A673 (cell line): ENCODE measurements around the gene MMP24OS. TPM values are rescaled to one million over a fixed set of nuclear protein-coding genes. Genes with fewer than 3 reads are reported as not detected.

Experiments
- BruUV-seq: library from RNA; stranded (reverse); fragments of 400-500 nt; replicated peaks from 2 replicates; lab custom pipeline; 2021; lab: Mats Ljungman, UMichigan
- CTCF ChIA-PET: fragments of 300-600 bp; sonication (Branson Sonifier 250); formaldehyde crosslinking; loops from one replicate; lab custom pipeline; 2022; ENCODE audit warnings: antibody characterized with exemption; lab: Charles Lee
- POLR2A ChIA-PET: fragments of 300-600 bp; sonication (Branson Sonifier 250); formaldehyde crosslinking; loops from one replicate; lab custom pipeline; 2022; ENCODE audit warnings: antibody characterized with exemption; ENCODE audit not compliant: low non-redundant PET; lab: Charles Lee
- DNase-seq: peaks from one replicate; pipeline ENCODE4 v3.0.0-alpha.2; 2015; ENCODE audit warnings: low spot score
- H3K27ac ChIP-seq: fragments of 200-600 bp; sonication (generic); 2 replicates; pipeline ENCODE4 v1.5.1; 2016; ENCODE audit warnings: mixed run types, low read depth, mild to moderate bottlenecking, mixed read lengths, antibody characterized with exemption, low read length; ENCODE audit not compliant: poor library complexity, severe bottlenecking
- H3K27me3 ChIP-seq: fragments of 200-600 bp; sonication (generic); replicated peaks from 2 replicates; pipeline ENCODE4 v1.6.1; 2017; ENCODE audit warnings: mixed run types, low read depth, mild to moderate bottlenecking, mixed read lengths, antibody characterized with exemption, low read length; ENCODE audit not compliant: insufficient read depth, poor library complexity
- H3K36me3 ChIP-seq: fragments of 200-600 bp; sonication (generic); 2 replicates; pipeline ENCODE4 v1.6.1; 2016; ENCODE audit warnings: mixed run types, mild to moderate bottlenecking, mixed read lengths, antibody characterized with exemption, low read length; ENCODE audit not compliant: insufficient read depth, poor library complexity, severe bottlenecking
- H3K4me1 ChIP-seq: fragments of 200-600 bp; sonication (generic); 2 replicates; pipeline ENCODE4 v1.6.1; 2017; ENCODE audit warnings: mixed run types, mild to moderate bottlenecking, mixed read lengths, antibody characterized with exemption, low read length; ENCODE audit not compliant: insufficient read depth, poor library complexity, severe bottlenecking
- H3K4me3 ChIP-seq: fragments of 200-600 bp; sonication (generic); 2 replicates; pipeline ENCODE4 v1.5.1; 2016; ENCODE audit warnings: low read depth, mixed run types, mild to moderate bottlenecking, mixed read lengths, low read length; ENCODE audit not compliant: poor library complexity, severe bottlenecking
- H3K9me3 ChIP-seq: fragments of 200-600 bp; sonication (generic); 2 replicates; pipeline ENCODE4 v1.6.1; 2016; ENCODE audit warnings: mixed run types, low read depth, mild to moderate bottlenecking, mixed read lengths, antibody characterized with exemption, low read length; ENCODE audit not compliant: poor library complexity, severe bottlenecking
- EZH2 ChIP-seq: fragments of 200-600 bp; sonication (generic); IDR thresholded peaks from 2 replicates; pipeline ENCODE4 v1.6.1; 2017; ENCODE audit warnings: borderline replicate concordance, low read depth, mild to moderate bottlenecking, mixed read lengths, antibody characterized with exemption, low read length; ENCODE audit not compliant: poor library complexity, severe bottlenecking
- intact Hi-C: fragments of 100-400 bp; cut with micrococcal nuclease; formaldehyde crosslinking; loops from one replicate; pipeline ENCODE4 v1.10.0; 2022; ENCODE audit not compliant: unreplicated experiment
- total RNA-seq: library from RNA; stranded (reverse); gene quantifications from 2 replicates; pipeline ENCODE4 v1.2.3, GENCODE V29; 2021
- TF ChIP-seq, protein P1 (sequence below): fragments of 300-800, 200-600 bp; sonication (generic); conservative IDR thresholded peaks from 2 replicates; pipeline ENCODE4 v1.5.1; 2017; ENCODE audit warnings: low read depth, mild to moderate bottlenecking, antibody characterized with exemption, low read length, moderate library complexity, mixed read lengths

Gene MMP24OS
- total RNA-seq, 1 experiment from 2014 or later: 26.2 TPM

DNA sequence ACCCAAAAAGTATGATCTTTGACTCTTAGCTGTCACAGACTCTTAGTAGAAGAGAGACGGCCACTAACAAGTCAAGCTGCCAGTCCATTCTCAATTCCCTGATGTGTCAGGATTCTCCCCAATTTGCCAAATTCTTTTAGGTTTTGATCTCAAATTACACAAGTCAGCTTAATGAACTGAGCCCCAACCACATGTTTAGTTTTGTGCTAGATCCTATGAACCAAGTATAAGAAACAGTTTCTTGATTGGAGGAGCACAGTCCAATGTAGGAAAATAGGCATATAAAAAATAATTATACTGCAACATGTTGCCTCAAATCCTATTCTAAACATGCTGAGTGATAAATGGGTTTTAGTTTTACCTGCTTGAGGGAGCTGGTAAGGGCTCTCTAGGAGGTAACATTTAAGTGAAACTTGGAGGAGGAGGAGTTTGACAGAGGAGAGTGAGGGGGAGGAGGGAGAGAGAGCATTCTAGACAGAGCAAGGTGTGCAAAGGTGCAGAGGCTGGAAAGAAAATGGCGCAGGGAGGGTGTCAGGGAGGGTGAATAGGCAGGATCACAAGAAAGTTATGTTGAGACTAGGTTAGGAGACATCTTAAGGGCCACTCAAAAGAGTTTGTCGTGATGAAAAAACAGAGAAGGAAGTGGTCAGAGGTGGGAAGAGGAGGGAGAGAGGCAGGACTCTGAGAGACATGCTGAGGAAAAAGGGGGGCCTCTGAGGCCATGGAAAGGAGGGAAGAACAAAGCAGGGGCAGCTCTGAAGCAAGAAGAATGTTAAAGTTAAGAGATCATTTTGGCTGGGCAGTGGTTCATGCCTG, 37.1 kb upstream of the MMP24OS start:
- peaks cover 18% of the 10 kb centered on the region for H3K4me1 ChIP-seq
- H3K27me3 ChIP-seq: no peaks in the 10 kb centered on the region
- no peak overlapping the region for H3K27ac ChIP-seq
- TF ChIP-seq EZH2: no peak
- TF ChIP-seq, protein P1, sequence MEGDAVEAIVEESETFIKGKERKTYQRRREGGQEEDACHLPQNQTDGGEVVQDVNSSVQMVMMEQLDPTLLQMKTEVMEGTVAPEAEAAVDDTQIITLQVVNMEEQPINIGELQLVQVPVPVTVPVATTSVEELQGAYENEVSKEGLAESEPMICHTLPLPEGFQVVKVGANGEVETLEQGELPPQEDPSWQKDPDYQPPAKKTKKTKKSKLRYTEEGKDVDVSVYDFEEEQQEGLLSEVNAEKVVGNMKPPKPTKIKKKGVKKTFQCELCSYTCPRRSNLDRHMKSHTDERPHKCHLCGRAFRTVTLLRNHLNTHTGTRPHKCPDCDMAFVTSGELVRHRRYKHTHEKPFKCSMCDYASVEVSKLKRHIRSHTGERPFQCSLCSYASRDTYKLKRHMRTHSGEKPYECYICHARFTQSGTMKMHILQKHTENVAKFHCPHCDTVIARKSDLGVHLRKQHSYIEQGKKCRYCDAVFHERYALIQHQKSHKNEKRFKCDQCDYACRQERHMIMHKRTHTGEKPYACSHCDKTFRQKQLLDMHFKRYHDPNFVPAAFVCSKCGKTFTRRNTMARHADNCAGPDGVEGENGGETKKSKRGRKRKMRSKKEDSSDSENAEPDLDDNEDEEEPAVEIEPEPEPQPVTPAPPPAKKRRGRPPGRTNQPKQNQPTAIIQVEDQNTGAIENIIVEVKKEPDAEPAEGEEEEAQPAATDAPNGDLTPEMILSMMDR: no peak
- intact Hi-C loops: no loop called here
- DNase-seq: no peak
- no peaks in the 10 kb centered on the region for H3K9me3 ChIP-seq
- H3K36me3 ChIP-seq: no peaks in the 10 kb centered on the region
- CTCF ChIA-PET: no interaction called here
- no TSS peak for BruUV-seq
- H3K4me3 ChIP-seq: no peak overlapping the region
- POLR2A ChIA-PET: no interaction called here

DNA sequence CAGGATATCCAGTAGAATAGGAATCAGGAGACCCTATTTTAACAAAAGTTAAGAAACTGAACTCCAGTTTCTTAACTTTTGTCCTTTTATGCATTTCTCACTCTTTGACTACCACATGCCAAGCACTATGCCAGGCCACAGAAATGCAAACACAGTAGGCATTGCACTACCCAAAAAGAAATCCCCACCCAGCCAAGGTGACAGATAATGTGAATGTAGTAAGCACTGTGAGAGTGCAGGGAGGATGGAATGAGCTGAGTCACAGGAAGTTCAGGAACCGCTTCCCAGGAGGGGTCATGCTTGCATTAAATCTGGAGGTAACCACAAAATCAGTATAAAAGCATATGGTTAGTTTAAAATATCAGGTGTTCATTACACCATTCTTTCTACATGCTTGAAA, 34.4 kb upstream of the MMP24OS start:
- intact Hi-C loops: no loop called here
- BruUV-seq: no TSS peak
- CTCF ChIA-PET: interaction anchor here (1.0 to 1.3 kb wide), 2 partner anchors 9 to 17 kb away, joined by 3 to 5 read pairs; no protein-coding TSS in a partner anchor
- TF ChIP-seq, protein P1: no peak
- TF ChIP-seq EZH2: no peak
- H3K4me3 ChIP-seq: no peak overlapping the region
- peak; percentile 62 for DNase-seq
- peaks cover 11% of the 10 kb centered on the region for H3K4me1 ChIP-seq
- no peaks in the 10 kb centered on the region for H3K27me3 ChIP-seq
- POLR2A ChIA-PET: no interaction called here
- H3K9me3 ChIP-seq: no peaks in the 10 kb centered on the region
- H3K36me3 ChIP-seq: no peaks in the 10 kb centered on the region
- no peak overlapping the region for H3K27ac ChIP-seq

DNA sequence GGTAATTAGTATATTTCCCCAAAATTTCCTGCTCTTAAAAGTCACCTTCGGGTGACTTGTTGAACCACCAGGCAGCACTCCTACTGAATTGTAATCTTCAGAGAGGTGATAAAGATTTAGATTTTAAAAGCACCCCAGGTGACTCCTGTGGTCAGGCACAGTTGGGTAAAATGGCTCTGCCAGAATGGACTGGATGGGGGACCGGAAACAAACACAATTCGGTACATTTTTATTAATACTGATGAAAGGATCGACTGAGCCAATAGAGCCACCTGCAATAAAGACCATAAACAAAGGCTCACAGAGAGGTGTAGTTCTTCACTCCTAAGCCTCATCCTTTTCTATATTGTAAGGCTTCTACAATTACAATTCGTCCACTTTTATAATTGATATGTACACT, 33.9 kb upstream of the MMP24OS start:
- ChIA-PET POLR2A (no interaction called here), CTCF (interaction anchor here (1.0 to 1.3 kb wide), 2 partner anchors 8 to 18 kb away, joined by 3 to 5 read pairs; no protein-coding TSS in a partner anchor)
- no peaks in the 10 kb centered on the region for H3K27me3 ChIP-seq
- H3K27ac ChIP-seq: no peak overlapping the region
- H3K4me1 ChIP-seq: peaks cover 11% of the 10 kb centered on the region
- BruUV-seq: no TSS peak
- DNase-seq: no peak
- no peak for TF ChIP-seq EZH2
- TF ChIP-seq, protein P1: no peak
- H3K9me3 ChIP-seq: no peaks in the 10 kb centered on the region
- no peak overlapping the region for H3K4me3 ChIP-seq
- H3K36me3 ChIP-seq: no peaks in the 10 kb centered on the region
- intact Hi-C loops: no loop called here
